VCaP (cell line): Measurements from ENCODE around the gene B3GAT2.
"Not testable (repeated sequence)": the region's sequence is repeated elsewhere in the genome, so short reads cannot be mapped to it uniquely, and the experiment has no call there.

ENCODE experiments used
- H3K27ac ChIP-seq: fragments of 450-650 bp; 2 replicates; pipeline ENCODE4 v1.5.1; 2017
- CTCF ChIP-seq: fragments of 450-650 bp; conservative IDR thresholded peaks from 2 replicates; pipeline ENCODE4 v1.5.1; 2017; ENCODE audit warnings: mild to moderate bottlenecking, moderate library complexity

B3GAT2 gene

GRCh38 chr6:70954750-70955149, 2.1 kb downstream of the B3GAT2 start:
- H3K27ac ChIP-seq: no peak overlapping the region
- TF ChIP-seq CTCF: no peak

- no peak for TF ChIP-seq CTCF
These were observed 2.7 kb downstream of the B3GAT2 start for GRCh38 chr6:70954176-70954575.

GRCh38 chr6:70952608-70953165, 4.2 kb downstream of the B3GAT2 start:
- no peak overlapping the region for H3K27ac ChIP-seq
- TF ChIP-seq CTCF: no peak

More at GRCh38 chr6:70954176-70954575, 2.7 kb downstream of the B3GAT2 start:
- no peak overlapping the region for H3K27ac ChIP-seq

- not testable (repeated sequence) for H3K27ac ChIP-seq
These were observed 12.5 kb downstream of the B3GAT2 start for GRCh38 chr6:70944321-70944720.

GRCh38 chr6:70933853-70934252, 23.0 kb downstream of the B3GAT2 start:
- no peak overlapping the region for H3K27ac ChIP-seq
- no peak for TF ChIP-seq CTCF

- no peak overlapping the region for H3K27ac ChIP-seq
- no peak for TF ChIP-seq CTCF
These were observed 51.1 kb downstream of the B3GAT2 start for GRCh38 chr6:70905742-70906141.

- no peak for TF ChIP-seq CTCF
These were observed 53.0 kb downstream of the B3GAT2 start for GRCh38 chr6:70903665-70904452.

GRCh38 chr6:70901324-70901723, 55.5 kb downstream of the B3GAT2 start:
- no peak overlapping the region for H3K27ac ChIP-seq
- TF ChIP-seq CTCF: peak; percentile 47; the same call in 1 of the 2 replicates

More at GRCh38 chr6:70903665-70904452, 53.0 kb downstream of the B3GAT2 start:
- no peak overlapping the region for H3K27ac ChIP-seq
